GM19438 (cell line): ENCODE results near the gene COX7A2L.

Experiments
- ATAC-seq: cut with Tn5 transposase; IDR thresholded peaks from one replicate; pipeline ENCODE4 v1.9.1; 2021; ENCODE audit warnings: low read depth; ENCODE audit not compliant: unreplicated experiment

COX7A2L gene

DNA sequence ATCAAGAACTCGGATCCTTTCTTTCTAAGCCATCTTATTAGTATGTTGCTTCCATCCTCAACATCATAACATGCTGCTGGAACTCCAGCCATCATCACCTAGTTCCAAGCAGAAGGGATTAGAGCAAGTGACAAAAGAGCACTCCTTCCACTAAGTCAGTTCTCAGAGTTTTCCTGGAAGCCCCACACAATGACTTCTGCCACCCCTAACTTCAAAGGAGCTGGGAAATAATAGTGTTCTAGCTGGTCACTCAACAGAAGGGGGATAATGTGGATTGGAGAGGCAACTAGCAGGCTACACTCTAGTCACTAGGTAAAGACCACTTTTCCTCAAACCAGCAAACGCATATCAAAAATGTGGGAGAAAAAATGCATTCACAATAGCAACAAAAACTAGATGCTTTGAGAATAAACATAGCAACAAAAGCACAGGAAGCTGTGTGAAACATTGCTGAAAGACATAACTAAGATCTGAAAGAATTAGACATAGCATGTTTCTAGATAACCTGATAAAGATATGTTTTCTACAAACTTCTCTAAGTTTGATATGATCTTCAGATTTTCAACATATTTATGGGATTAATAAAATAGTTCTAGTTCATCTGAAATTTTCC is 39.5 kb downstream of the COX7A2L start:
- ATAC-seq, result no peak

DNA sequence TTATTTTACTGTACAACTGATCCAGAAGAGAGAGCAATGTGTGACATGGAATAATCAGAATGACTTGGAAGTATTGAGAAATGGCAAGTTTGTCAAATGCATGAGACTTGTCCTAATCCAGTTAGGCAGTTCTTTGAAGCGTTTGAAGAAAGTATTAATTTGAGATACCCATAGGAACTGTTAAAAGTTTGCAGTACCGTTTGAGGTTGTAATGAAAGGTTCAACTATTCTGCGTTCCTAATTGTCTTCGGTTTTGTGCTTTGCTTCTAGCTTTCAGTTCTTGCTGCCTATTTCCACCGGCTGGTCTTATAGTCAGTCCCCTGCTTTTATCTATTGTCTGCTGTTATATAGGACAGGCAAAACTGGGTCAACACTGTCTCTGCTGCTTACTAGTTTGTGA is 41.8 kb downstream of the COX7A2L start:
- ATAC-seq, result no peak

DNA sequence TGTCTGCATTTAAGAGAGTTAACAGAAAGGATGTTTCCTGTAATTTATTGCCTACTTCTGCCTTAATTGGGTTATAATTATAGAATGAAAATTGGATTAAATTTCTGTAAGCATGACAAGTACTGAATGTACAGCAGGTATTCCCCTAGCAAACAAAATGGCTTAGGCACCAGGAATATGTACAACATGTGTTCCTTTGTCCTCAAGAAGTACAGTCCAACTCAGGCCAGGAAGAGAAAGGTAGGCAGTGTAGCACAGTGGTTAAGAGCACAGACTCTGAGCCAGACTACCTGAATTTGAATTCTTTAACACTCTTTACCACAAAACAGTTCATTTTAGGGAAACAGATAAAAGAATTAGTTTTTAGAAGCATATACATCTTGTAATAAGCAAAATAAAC is 43.1 kb downstream of the COX7A2L start:
- no peak for ATAC-seq

DNA sequence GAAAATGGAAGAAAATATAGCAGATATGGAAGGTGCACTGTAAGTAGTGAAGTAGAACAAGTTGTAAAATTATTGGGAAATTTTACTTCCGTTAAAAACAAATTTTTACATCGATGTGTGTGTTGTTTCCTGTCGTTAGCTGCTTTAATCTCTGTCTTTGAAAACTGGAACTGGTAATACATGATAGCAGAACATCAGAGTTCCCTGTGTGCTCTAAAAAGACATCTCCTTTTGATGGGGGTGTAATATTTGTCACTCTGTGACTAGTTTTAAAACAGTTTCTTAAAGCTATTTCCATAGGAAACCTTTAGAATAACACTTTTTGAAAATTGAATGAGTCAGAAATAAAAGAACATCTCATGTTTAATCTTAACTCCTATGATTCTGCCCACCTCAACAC is 43.5 kb downstream of the COX7A2L start:
- ATAC-seq, result no peak

- no peak for ATAC-seq
Observed at GRCh38 chr2:42316910-42317309, 44.1 kb downstream of the COX7A2L start.

DNA sequence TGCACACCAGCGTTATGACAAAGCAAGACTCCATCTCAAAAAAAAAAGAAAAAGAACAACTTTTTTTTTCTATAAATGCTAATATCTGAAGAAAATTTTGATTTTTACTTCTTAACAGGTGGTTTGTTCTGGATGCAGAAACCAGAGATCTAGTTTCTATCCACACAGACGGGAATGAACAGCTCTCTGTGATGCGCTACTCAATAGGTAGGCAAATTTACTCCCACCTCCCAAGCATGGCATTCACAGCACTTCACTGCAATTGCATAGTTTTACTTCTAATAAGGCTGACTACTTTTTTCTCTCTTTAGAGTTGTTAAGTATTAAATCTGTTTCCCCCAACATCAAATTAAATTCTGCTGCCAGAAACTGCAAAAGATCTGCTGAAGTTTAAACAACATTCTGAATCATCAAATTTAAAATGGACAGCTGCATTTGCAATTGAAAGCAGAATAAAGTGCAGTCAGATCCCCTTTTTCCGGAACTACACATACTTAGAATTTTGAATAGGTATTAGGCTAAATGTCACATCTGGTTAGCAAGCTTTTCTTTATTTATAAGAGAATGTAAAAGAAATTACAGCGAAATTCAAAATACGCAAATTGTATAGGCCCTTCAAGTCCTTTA is 45.1 kb downstream of the COX7A2L start:
- ATAC-seq, result no peak

- ATAC-seq, result no peak
Observed at GRCh38 chr2:42314892-42315468, 46.0 kb downstream of the COX7A2L start.

DNA sequence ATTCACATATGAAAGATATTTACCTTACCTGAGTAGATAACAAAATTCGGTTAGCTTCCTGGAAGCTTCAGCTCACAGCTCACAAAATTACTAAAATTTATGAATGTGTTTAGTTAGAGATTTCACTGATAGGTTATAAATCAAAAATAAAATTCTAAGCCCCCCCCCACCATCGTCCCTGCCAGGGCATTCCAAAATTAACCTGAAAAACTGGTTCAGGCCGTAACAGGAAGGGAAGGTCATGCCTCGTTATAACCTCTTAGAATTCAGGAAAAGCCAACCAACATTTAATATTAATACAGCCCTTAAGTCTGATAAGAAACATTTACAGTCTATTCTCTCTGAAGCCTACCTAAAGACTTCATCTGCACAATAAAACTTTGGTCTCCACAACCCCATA is 48.9 kb downstream of the COX7A2L start:
- ATAC-seq, result no peak

- no peak for ATAC-seq
Observed at GRCh38 chr2:42310007-42310515, 51.0 kb downstream of the COX7A2L start.

- no peak for ATAC-seq
Observed at GRCh38 chr2:42309366-42309765, 51.7 kb downstream of the COX7A2L start.

GRCh38 chr2:42307180-42307579 is 53.8 kb downstream of the COX7A2L start:
- no peak for ATAC-seq

DNA sequence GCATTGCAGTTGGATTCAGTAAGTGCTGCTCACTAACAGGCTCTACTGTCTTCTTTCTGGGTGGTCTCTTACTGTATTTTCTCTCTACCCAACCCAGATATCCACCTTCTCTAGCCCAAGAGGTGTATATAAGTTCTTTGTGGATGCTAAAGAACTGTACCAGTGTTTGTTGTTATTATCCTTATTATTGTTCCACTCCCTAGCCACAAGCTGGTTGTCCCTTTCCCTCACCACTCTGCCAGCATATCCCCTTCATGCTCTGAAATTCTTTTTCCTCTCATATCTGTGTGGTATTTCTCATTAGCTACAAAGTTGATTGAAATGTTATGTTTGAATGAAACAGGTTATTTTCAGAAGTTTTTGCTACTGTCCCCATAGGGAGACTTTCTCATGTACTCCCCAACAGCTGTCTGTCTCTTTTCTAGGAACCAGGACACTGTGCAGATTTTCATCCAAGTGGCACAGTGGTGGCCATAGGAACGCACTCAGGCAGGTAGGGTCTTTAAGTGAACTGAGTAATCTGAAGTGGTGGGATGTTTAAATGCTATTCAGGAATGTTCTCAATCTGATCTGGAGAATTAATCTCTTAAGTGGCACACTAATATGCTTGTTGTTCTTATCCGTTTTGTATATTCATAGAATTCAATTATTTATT is 56.8 kb downstream of the COX7A2L start:
- no peak for ATAC-seq

- ATAC-seq, result no peak
Observed at GRCh38 chr2:42303252-42303651, 57.8 kb downstream of the COX7A2L start.

DNA sequence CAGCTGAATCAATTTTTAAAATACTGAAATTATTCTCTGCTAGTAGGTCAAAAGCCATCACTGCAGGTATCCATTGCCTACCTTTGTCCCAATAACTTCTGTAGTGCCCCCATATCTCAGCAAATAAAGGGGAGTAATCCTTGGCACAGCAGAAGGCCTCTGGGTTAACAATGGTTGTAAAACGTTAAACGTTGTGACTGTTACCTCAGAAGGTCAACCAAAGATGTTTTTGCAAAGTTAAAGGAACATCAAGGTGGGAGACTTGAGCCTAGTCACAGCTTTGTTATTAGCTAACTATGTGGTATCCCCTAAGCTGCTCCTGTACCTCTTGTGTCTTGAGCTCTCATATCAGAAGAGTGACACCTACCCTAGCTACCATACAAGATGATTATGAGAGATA is 60.5 kb downstream of the COX7A2L start:
- ATAC-seq, result no peak
